ENCODE measurements around the gene GOLGA1. TPM values are rescaled to one million over a fixed set of nuclear protein-coding genes. Genes with fewer than 3 reads are reported as not detected.
A peak's percentile ranks its signal among the peaks of the same experiment; 100 is the strongest.

GOLGA1 gene
- total and polyA plus RNA-seq, 2 of the 13 experiments (the other 11 are each of a cell fraction or from before 2014, with no cell fraction given) = 12.7 to 15.9 TPM

- no peak for TF ChIP-seq ZNF646 (CRISPR knock-in tag; IDR thresholded peaks at IDR 0.05)
- no peak for TF ChIP-seq HDAC6 (IDR thresholded peaks at IDR 0.05; ENCODE audit: low read depth, low read length)
- TF ChIP-seq ZNF431 (CRISPR knock-in tag; IDR thresholded peaks at IDR 0.05; ENCODE audit: borderline replicate concordance, low read depth) = peak; percentile 90
- no peak for TF ChIP-seq ZSCAN22 (CRISPR knock-in tag; IDR thresholded peaks at IDR 0.05)
- TF ChIP-seq, protein P1, sequence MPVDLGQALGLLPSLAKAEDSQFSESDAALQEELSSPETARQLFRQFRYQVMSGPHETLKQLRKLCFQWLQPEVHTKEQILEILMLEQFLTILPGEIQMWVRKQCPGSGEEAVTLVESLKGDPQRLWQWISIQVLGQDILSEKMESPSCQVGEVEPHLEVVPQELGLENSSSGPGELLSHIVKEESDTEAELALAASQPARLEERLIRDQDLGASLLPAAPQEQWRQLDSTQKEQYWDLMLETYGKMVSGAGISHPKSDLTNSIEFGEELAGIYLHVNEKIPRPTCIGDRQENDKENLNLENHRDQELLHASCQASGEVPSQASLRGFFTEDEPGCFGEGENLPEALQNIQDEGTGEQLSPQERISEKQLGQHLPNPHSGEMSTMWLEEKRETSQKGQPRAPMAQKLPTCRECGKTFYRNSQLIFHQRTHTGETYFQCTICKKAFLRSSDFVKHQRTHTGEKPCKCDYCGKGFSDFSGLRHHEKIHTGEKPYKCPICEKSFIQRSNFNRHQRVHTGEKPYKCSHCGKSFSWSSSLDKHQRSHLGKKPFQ (CRISPR knock-in tag; IDR thresholded peaks at IDR 0.05; ENCODE audit: insufficient replicate concordance) = no peak
- TF ChIP-seq NPAS2 (CRISPR knock-in tag; IDR thresholded peaks at IDR 0.05; ENCODE audit: borderline replicate concordance) = no peak
- peak; percentile 91; the same call in 1 of the 2 replicates for TF ChIP-seq POLR2AphosphoS2 (IDR thresholded peaks at IDR 0.05; ENCODE audit: low read depth, low read length)
- TF ChIP-seq, protein P2, sequence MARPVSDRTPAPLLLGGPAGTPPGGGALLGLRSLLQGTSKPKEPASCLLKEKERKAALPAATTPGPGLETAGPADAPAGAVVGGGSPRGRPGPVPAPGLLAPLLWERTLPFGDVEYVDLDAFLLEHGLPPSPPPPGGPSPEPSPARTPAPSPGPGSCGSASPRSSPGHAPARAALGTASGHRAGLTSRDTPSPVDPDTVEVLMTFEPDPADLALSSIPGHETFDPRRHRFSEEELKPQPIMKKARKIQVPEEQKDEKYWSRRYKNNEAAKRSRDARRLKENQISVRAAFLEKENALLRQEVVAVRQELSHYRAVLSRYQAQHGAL (CRISPR knock-in tag; IDR thresholded peaks at IDR 0.05; ENCODE audit: not compliant biosample characterization) = no peak
- no peak for TF ChIP-seq ZFP36L2 (CRISPR knock-in tag; IDR thresholded peaks at IDR 0.05)
- no peak for TF ChIP-seq PLRG1 (conservative IDR thresholded peaks at IDR 0.05)
- TF ChIP-seq ZNF589 (CRISPR knock-in tag; conservative IDR thresholded peaks at IDR 0.05) = no peak; the same call in 1 of the 2 replicates
- peak; percentile 36; the same call in 1 of the 2 replicates for TF ChIP-seq SIN3B (IDR thresholded peaks at IDR 0.05; ENCODE audit: low read length)
- no peak for TF ChIP-seq ELF4 (CRISPR knock-in tag; IDR thresholded peaks at IDR 0.05; ENCODE audit: borderline replicate concordance)
- no peak for TF ChIP-seq HNRNPUL1 (IDR thresholded peaks at IDR 0.05; ENCODE audit: low read depth, low read length)
- peak; percentile 82 for TF ChIP-seq ZNF263 (CRISPR knock-in tag; IDR thresholded peaks at IDR 0.05)
- peak; percentile 93 for TF ChIP-seq ZC3H13 (CRISPR knock-in tag; IDR thresholded peaks at IDR 0.05)
- no peak for TF ChIP-seq ATF1 (CRISPR knock-in tag; IDR thresholded peaks at IDR 0.05)
- peak; percentile 57; the same call in 1 of the 2 replicates for TF ChIP-seq ZNF317 (CRISPR knock-in tag; IDR thresholded peaks at IDR 0.05)
- no peak; the same call in 1 of the 2 replicates for TF ChIP-seq ZNF367 (CRISPR knock-in tag; IDR thresholded peaks at IDR 0.05; ENCODE audit: borderline replicate concordance)
These were observed 79.3 kb downstream of the GOLGA1 start, which contains the start of the genes ARPC5L and RPL35 (continued) for GRCh38 chr9:124861342-124862229.

Data from HepG2 (cell line).